ENCODE measurements around the gene GLS.

DNA sequence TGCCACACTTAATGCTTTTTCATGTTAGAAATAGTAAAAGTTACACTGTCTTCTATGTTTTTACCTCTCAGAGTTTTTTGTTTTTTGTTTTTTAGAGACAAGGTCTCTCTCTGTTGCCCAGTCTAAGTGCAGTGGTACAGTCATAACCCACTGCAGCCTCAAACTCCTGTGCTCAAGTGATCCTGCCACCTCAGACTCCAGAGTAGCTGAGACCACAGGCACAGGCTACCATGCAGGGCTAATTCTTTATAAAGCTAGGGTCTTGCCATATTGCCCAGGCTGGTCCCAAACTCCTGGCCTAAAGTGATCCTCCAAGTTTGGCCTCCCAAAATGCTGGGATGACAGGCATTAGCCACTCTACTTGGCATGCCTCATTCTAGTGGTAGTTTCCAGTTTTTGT is 33.1 kb downstream of the GLS start:
- TF ChIP-seq, protein P1, sequence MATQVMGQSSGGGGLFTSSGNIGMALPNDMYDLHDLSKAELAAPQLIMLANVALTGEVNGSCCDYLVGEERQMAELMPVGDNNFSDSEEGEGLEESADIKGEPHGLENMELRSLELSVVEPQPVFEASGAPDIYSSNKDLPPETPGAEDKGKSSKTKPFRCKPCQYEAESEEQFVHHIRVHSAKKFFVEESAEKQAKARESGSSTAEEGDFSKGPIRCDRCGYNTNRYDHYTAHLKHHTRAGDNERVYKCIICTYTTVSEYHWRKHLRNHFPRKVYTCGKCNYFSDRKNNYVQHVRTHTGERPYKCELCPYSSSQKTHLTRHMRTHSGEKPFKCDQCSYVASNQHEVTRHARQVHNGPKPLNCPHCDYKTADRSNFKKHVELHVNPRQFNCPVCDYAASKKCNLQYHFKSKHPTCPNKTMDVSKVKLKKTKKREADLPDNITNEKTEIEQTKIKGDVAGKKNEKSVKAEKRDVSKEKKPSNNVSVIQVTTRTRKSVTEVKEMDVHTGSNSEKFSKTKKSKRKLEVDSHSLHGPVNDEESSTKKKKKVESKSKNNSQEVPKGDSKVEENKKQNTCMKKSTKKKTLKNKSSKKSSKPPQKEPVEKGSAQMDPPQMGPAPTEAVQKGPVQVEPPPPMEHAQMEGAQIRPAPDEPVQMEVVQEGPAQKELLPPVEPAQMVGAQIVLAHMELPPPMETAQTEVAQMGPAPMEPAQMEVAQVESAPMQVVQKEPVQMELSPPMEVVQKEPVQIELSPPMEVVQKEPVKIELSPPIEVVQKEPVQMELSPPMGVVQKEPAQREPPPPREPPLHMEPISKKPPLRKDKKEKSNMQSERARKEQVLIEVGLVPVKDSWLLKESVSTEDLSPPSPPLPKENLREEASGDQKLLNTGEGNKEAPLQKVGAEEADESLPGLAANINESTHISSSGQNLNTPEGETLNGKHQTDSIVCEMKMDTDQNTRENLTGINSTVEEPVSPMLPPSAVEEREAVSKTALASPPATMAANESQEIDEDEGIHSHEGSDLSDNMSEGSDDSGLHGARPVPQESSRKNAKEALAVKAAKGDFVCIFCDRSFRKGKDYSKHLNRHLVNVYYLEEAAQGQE (IDR thresholded peaks at IDR 0.05; ENCODE audit: low read depth) = no peak
- TF ChIP-seq, protein P2, sequence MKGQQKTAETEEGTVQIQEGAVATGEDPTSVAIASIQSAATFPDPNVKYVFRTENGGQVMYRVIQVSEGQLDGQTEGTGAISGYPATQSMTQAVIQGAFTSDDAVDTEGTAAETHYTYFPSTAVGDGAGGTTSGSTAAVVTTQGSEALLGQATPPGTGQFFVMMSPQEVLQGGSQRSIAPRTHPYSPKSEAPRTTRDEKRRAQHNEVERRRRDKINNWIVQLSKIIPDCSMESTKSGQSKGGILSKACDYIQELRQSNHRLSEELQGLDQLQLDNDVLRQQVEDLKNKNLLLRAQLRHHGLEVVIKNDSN (IDR thresholded peaks at IDR 0.05) = no peak
- TF ChIP-seq YY1 (IDR thresholded peaks at IDR 0.05; ENCODE audit: low read depth) = no peak
- no peak for TF ChIP-seq TAF1 (IDR thresholded peaks at IDR 0.05; ENCODE audit: low read depth)

Data from Ishikawa (cell line).